HCT116 (cell line): Measurements from ENCODE around the gene NOTO. TPM values are rescaled to one million over a fixed set of nuclear protein-coding genes. Genes with fewer than 3 reads are reported as not detected.

Experiments
- ATAC-seq: fragments of 200-7000 bp; cut with Tn5 transposase; 2 replicates; pipeline ENCODE4 v1.9.1; 2020; ENCODE audit warnings: mild to moderate bottlenecking, moderate library complexity
- BruUV-seq: library from RNA; stranded (reverse); fragments of 400-500 nt; replicated peaks from 2 replicates; lab custom pipeline; 2021; lab: Mats Ljungman, UMichigan
- CTCF ChIA-PET: fragments of 300-600 bp; sonication (Branson Sonifier 250); formaldehyde crosslinking; loops from one replicate; lab custom pipeline; 2021; ENCODE audit warnings: antibody characterized with exemption; lab: Charles Lee
- POLR2A ChIA-PET: fragments of 300-600, 350-600 bp; sonication (Branson Sonifier 250); formaldehyde crosslinking; loops from one replicate; lab custom pipeline; 2021; ENCODE audit warnings: antibody characterized with exemption; lab: Charles Lee
- RAD21 ChIA-PET, 2 experiments: fragments of 300-600 bp; sonication (Branson Sonifier 250); formaldehyde crosslinking; loops; one replicate each; lab custom pipeline; 2023; ENCODE audit warnings: low total read pairs in 2 of 2; ENCODE audit not compliant: uncharacterized antibody in 2 of 2, unreplicated experiment in 2 of 2, low non-redundant PET in 1 of 2; lab: Charles Lee
- DNase-seq: peaks from one replicate; pipeline ENCODE4 v3.0.0-alpha.2; 2010; ENCODE audit warnings: low read depth, low spot score
- H2AFZ ChIP-seq: fragments of 200-600 bp; shearing (Covaris generic), sonication (generic); 2 replicates; pipeline ENCODE4 v1.6.1; 2017; ENCODE audit warnings: low read depth, mixed run types, mixed read lengths, antibody characterized with exemption, low read length; ENCODE audit not compliant: poor library complexity, severe bottlenecking
- H3K27ac ChIP-seq: 2 replicates; pipeline ENCODE4 v1.5.1; 2012; ENCODE audit warnings: low read depth, low read length
- H3K27me3 ChIP-seq: fragments of 200-600 bp; sonication (generic); 2 replicates; pipeline ENCODE4 v1.6.1; 2016; ENCODE audit warnings: mixed run types, low read length, mixed read lengths; ENCODE audit not compliant: insufficient read depth
- H3K36me3 ChIP-seq, 2 experiments: fragments of 200-500 bp in 1 of 2; fragments of 200-600 bp in 1 of 2; sonication (Bioruptor generic) in 1 of 2; sonication (generic) in 1 of 2; 2 replicates each; pipeline versions ENCODE4 v1.5.1 to v1.6.1; 2014 to 2016; ENCODE audit warnings: low read length in 2 of 2, inconsistent platforms in 1 of 2, mixed read lengths in 1 of 2, mixed run types in 1 of 2; ENCODE audit not compliant: insufficient read depth in 2 of 2, control insufficient read depth in 1 of 2
- H3K4me1 ChIP-seq, 2 experiments: fragments of 200-600 bp in 1 of 2; sonication (generic) in 1 of 2; 2 replicates each; pipeline versions ENCODE4 v1.5.1 to v1.6.1; 2012 to 2017; ENCODE audit warnings: low read length in 2 of 2, inconsistent platforms in 1 of 2, mild to moderate bottlenecking in 1 of 2, mixed read lengths in 1 of 2, mixed run types in 1 of 2, moderate library complexity in 1 of 2; ENCODE audit not compliant: insufficient read depth in 2 of 2, control insufficient read depth in 1 of 2
- H3K4me2 ChIP-seq: fragments of 200-600 bp; sonication (generic); 2 replicates; pipeline ENCODE4 v1.6.1; 2017; ENCODE audit warnings: mixed run types, low read length, mixed read lengths
- H3K4me3 ChIP-seq, 2 experiments: fragments of 200-600 bp in 1 of 2; sonication (generic) in 1 of 2; replicated peaks in 1 of 2; 2 replicates each; pipeline ENCODE4 v1.5.1; 2011 to 2016; ENCODE audit warnings: low read length in 2 of 2, control low read depth in 1 of 2, low read depth in 1 of 2, mild to moderate bottlenecking in 1 of 2, mixed read lengths in 1 of 2, mixed run types in 1 of 2
- H3K79me2 ChIP-seq: fragments of 200-600 bp; sonication (generic); 2 replicates; pipeline ENCODE4 v1.6.1; 2017; ENCODE audit warnings: mild to moderate bottlenecking, mixed run types, low read length, moderate library complexity, mixed read lengths; ENCODE audit not compliant: insufficient read depth
- H3K9ac ChIP-seq: fragments of 200-600 bp; sonication (generic); 2 replicates; pipeline ENCODE4 v1.6.1; 2016; ENCODE audit warnings: low read length, mixed read lengths
- H3K9me2 ChIP-seq: fragments of 200-600 bp; sonication (generic), shearing (Covaris generic); 2 replicates; pipeline ENCODE4 v1.6.1; 2017; ENCODE audit warnings: mixed run types, mild to moderate bottlenecking, moderate library complexity; ENCODE audit not compliant: insufficient read depth
- H3K9me3 ChIP-seq, 2 experiments: fragments of 200-500 bp in 1 of 2; fragments of 200-600 bp in 1 of 2; sonication (Bioruptor generic) in 1 of 2; sonication (generic) in 1 of 2; 2 replicates each; pipeline ENCODE4 v1.6.1; 2014 to 2017; ENCODE audit warnings: low read length in 2 of 2, mixed read lengths in 2 of 2, inconsistent platforms in 1 of 2, low read depth in 1 of 2, mild to moderate bottlenecking in 1 of 2, mixed run types in 1 of 2, moderate library complexity in 1 of 2; ENCODE audit not compliant: control insufficient read depth in 1 of 2, insufficient read depth in 1 of 2
- H4K20me1 ChIP-seq: fragments of 200-600 bp; sonication (generic), shearing (Covaris generic); 2 replicates; pipeline ENCODE4 v1.6.1; 2017; ENCODE audit warnings: mixed run types, mild to moderate bottlenecking, moderate library complexity; ENCODE audit not compliant: insufficient read depth
- CBX3 ChIP-seq: IDR thresholded peaks from 2 replicates; pipeline ENCODE4 v1.6.1; 2012; ENCODE audit warnings: low read depth
- CEBPB ChIP-seq: IDR thresholded peaks from 2 replicates; pipeline ENCODE4 v1.6.1; 2012; ENCODE audit warnings: low read depth
- EGR1 ChIP-seq: IDR thresholded peaks from 2 replicates; pipeline ENCODE4 v1.6.1; 2012; ENCODE audit warnings: low read depth
- ELF1 ChIP-seq: IDR thresholded peaks from 2 replicates; pipeline ENCODE4 v1.6.1; 2012; ENCODE audit warnings: low read depth, borderline replicate concordance
- EZH2 ChIP-seq: fragments of 200-600 bp; sonication (generic); IDR thresholded peaks from 2 replicates; pipeline ENCODE4 v1.6.1; 2017; ENCODE audit warnings: antibody characterized with exemption, mixed run types
- EZH2phosphoT487 ChIP-seq: fragments of 200-600 bp; IDR thresholded peaks from 2 replicates; pipeline ENCODE4 v1.6.1; 2018; ENCODE audit warnings: antibody characterized with exemption, borderline replicate concordance
- FOSL1 ChIP-seq: IDR thresholded peaks from 2 replicates; pipeline ENCODE4 v1.6.1; 2012; ENCODE audit warnings: low read depth
- JUND ChIP-seq: IDR thresholded peaks from 2 replicates; pipeline ENCODE4 v1.6.1; 2012
- POLR2A ChIP-seq: IDR thresholded peaks from 2 replicates; pipeline ENCODE4 v1.7.0; 2011; ENCODE audit warnings: borderline replicate concordance; ENCODE audit not compliant: insufficient read depth, insufficient read length; ENCODE audit errors: extremely low read depth
- SP1 ChIP-seq: IDR thresholded peaks from 2 replicates; pipeline ENCODE4 v1.6.1; 2012; ENCODE audit warnings: low read depth
- SRF ChIP-seq: IDR thresholded peaks from 2 replicates; pipeline ENCODE4 v1.6.1; 2012; ENCODE audit warnings: low read depth
- TCF7L2 ChIP-seq: IDR thresholded peaks from 2 replicates; pipeline ENCODE4 v1.7.0; 2011; ENCODE audit warnings: borderline replicate concordance, inconsistent platforms; ENCODE audit not compliant: insufficient read depth, insufficient read length; ENCODE audit errors: extremely low read depth
- YY1 ChIP-seq: IDR thresholded peaks from 2 replicates; pipeline ENCODE4 v1.6.1; 2011; ENCODE audit warnings: low read length, low read depth, moderate library complexity, mild to moderate bottlenecking; ENCODE audit not compliant: insufficient replicate concordance; ENCODE audit errors: extremely low read depth
- ZBTB33 ChIP-seq: IDR thresholded peaks from 2 replicates; pipeline ENCODE4 v1.6.1; 2011; ENCODE audit warnings: mild to moderate bottlenecking, low read length, moderate library complexity; ENCODE audit not compliant: insufficient replicate concordance; ENCODE audit errors: extremely low read depth
- ZFX ChIP-seq: fragments of 450-650 bp; IDR thresholded peaks from 2 replicates; pipeline ENCODE4 v1.6.1; 2017
- ZNF274 ChIP-seq: fragments of 200-500 bp; sonication (Bioruptor generic); IDR thresholded peaks from 2 replicates; pipeline ENCODE4 v1.6.1; 2014; ENCODE audit warnings: mild to moderate bottlenecking, low read depth, low read length, inconsistent platforms
- intact Hi-C: fragments of 100-400 bp; cut with micrococcal nuclease; formaldehyde crosslinking; loops from 2 replicates; pipeline ENCODE4 v1.10.0; 2022
- total RNA-seq: library from RNA; stranded (reverse); gene quantifications from one replicate; pipeline ENCODE4 v1.2.1, GENCODE V29; 2021; ENCODE audit not compliant: unreplicated experiment
- TF ChIP-seq, protein P1 (sequence below): IDR thresholded peaks from 2 replicates; pipeline ENCODE4 v1.6.1; 2012; ENCODE audit warnings: low read depth
- TF ChIP-seq, protein P2 (sequence below): IDR thresholded peaks from 2 replicates; pipeline ENCODE4 v1.6.1; 2012

Gene NOTO
- total RNA-seq, 1 experiment from 2014 or later: not detected

DNA sequence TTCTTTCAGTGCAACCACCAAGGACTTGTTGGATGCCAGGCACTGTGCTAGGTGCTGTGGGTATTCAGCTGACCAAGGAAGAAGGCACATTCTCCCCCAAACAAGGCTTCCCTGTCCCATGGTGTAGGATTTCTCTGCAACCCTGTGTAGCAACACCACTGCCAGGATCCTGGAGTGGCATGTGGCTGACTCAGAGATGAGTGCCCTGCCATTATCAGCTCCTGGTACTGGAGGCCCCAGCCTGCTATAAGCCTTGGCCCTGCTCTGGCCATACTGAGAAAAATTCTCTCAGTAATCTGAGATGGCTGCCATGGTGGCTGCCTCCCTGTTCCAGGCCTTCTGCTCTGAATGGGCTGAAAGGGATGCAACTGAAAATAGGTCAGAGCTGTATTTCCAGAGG is 15.9 kb downstream of the NOTO start:
- ChIA-PET RAD21 (no interaction called here), CTCF (no interaction called here), POLR2A (no interaction called here)
- no TSS peak for BruUV-seq
- peaks cover 50% of the 10 kb centered on the region for H3K79me2 ChIP-seq
- no peak for ATAC-seq
- H3K27me3 ChIP-seq: no peaks in the 10 kb centered on the region
- H3K4me2 ChIP-seq: no peak overlapping the region
- no peak overlapping the region for H3K9ac ChIP-seq
- H3K9me3 ChIP-seq: no peaks in the 10 kb centered on the region
- peaks cover 3 to 29% of the 10 kb centered on the region in 2 experiments; a peak in 3 of 4 replicates for H3K4me1 ChIP-seq
- no peaks in the 10 kb centered on the region for H4K20me1 ChIP-seq
- H3K4me3 ChIP-seq: no peak overlapping the region
- H3K9me2 ChIP-seq: no peaks in the 10 kb centered on the region
- no peak overlapping the region for H3K27ac ChIP-seq
- no peak for DNase-seq
- intact Hi-C loops: no loop called here
- TF ChIP-seq EZH2phosphoT487: no peak
- TF ChIP-seq JUND: no peak
- TF ChIP-seq, protein P1, sequence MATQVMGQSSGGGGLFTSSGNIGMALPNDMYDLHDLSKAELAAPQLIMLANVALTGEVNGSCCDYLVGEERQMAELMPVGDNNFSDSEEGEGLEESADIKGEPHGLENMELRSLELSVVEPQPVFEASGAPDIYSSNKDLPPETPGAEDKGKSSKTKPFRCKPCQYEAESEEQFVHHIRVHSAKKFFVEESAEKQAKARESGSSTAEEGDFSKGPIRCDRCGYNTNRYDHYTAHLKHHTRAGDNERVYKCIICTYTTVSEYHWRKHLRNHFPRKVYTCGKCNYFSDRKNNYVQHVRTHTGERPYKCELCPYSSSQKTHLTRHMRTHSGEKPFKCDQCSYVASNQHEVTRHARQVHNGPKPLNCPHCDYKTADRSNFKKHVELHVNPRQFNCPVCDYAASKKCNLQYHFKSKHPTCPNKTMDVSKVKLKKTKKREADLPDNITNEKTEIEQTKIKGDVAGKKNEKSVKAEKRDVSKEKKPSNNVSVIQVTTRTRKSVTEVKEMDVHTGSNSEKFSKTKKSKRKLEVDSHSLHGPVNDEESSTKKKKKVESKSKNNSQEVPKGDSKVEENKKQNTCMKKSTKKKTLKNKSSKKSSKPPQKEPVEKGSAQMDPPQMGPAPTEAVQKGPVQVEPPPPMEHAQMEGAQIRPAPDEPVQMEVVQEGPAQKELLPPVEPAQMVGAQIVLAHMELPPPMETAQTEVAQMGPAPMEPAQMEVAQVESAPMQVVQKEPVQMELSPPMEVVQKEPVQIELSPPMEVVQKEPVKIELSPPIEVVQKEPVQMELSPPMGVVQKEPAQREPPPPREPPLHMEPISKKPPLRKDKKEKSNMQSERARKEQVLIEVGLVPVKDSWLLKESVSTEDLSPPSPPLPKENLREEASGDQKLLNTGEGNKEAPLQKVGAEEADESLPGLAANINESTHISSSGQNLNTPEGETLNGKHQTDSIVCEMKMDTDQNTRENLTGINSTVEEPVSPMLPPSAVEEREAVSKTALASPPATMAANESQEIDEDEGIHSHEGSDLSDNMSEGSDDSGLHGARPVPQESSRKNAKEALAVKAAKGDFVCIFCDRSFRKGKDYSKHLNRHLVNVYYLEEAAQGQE: no peak
- no peak for TF ChIP-seq EGR1
- no peak for TF ChIP-seq ZBTB33
- TF ChIP-seq ZNF274: no peak
- TF ChIP-seq TCF7L2: no peak
- TF ChIP-seq, protein P2, sequence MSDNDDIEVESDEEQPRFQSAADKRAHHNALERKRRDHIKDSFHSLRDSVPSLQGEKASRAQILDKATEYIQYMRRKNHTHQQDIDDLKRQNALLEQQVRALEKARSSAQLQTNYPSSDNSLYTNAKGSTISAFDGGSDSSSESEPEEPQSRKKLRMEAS: no peak
- no peak for TF ChIP-seq CBX3
- no peak for TF ChIP-seq FOSL1
- TF ChIP-seq EZH2: no peak
- TF ChIP-seq POLR2A: no peak
- TF ChIP-seq ELF1: no peak
- TF ChIP-seq CEBPB: no peak
- no peak for TF ChIP-seq ZFX
- TF ChIP-seq SRF: no peak
- no peak for TF ChIP-seq SP1
- no peak for TF ChIP-seq YY1
- H3K36me3 ChIP-seq: peaks cover 15 to 22% of the 10 kb centered on the region in 2 experiments; a peak in 3 of 4 replicates
- no peak overlapping the region for H2AFZ ChIP-seq
